Ishikawa (cell line): Measurements from ENCODE around the gene TWNK.

Source experiments
- CEBPB ChIP-seq: IDR thresholded peaks from 2 replicates; pipeline ENCODE4 v1.6.1; 2012
- CREB1 ChIP-seq: IDR thresholded peaks from 2 replicates; pipeline ENCODE4 v1.6.1; 2012; ENCODE audit warnings: low read depth
- EP300 ChIP-seq: IDR thresholded peaks from 2 replicates; pipeline ENCODE4 v1.6.1; 2012; ENCODE audit warnings: borderline replicate concordance
- RAD21 ChIP-seq: IDR thresholded peaks from 2 replicates; pipeline ENCODE4 v1.6.1; 2012; ENCODE audit warnings: low read depth
- USF1 ChIP-seq: IDR thresholded peaks from 2 replicates; pipeline ENCODE4 v1.6.1; 2012
- ZBTB7A ChIP-seq: IDR thresholded peaks from 2 replicates; pipeline ENCODE4 v1.6.1; 2012; ENCODE audit warnings: low read depth
- TF ChIP-seq, protein P1 (sequence below): IDR thresholded peaks from 2 replicates; pipeline ENCODE4 v1.6.1; 2012

DNA sequence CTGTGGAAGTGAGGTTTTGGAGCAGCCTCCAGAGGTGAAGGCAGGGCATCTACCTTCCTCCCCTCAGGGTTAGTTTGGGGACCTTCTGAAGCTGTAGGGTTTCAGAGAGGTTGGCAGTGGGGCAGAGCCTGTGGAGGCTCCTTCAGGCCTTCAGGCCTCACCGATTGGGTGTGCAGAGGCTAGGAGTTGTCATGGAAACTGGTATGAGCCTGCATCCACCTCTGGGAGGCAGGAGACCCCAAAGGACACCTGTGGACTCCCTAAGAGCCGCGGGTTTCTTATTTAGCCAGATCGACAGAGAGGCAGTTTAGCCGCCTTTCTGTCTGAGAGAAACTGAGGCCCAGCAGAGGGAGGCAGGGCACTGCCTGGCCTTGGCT is 14.3 kb downstream of the TWNK start:
- no peak for TF ChIP-seq CREB1
- TF ChIP-seq RAD21 = no peak
- TF ChIP-seq, protein P1, sequence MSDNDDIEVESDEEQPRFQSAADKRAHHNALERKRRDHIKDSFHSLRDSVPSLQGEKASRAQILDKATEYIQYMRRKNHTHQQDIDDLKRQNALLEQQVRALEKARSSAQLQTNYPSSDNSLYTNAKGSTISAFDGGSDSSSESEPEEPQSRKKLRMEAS = no peak
- TF ChIP-seq CEBPB = no peak
- no peak for TF ChIP-seq ZBTB7A
- TF ChIP-seq USF1 = no peak
- no peak for TF ChIP-seq EP300
